GM23338 (cell line): Measurements from ENCODE around the gene CXCL10. TPM values are rescaled to one million over a fixed set of nuclear protein-coding genes. Genes with fewer than 3 reads are reported as not detected.

ENCODE experiments used
- ATAC-seq: fragments of 200-7000 bp; cut with Tn5 transposase; 3 replicates; pipeline ENCODE4 v1.9.1; 2020
- DNase-seq: peaks from one replicate; pipeline ENCODE4 v3.0.0-alpha.2; 2015; ENCODE audit warnings: low spot score
- H2AFZ ChIP-seq: fragments of 200-600 bp; sonication (generic); 2 replicates; pipeline ENCODE4 v1.8.0; 2016; ENCODE audit warnings: antibody characterized with exemption, mild to moderate bottlenecking, moderate library complexity
- H3F3A ChIP-seq: fragments of 200-600 bp; sonication (generic); replicated peaks from 2 replicates; pipeline ENCODE4 v1.8.0; 2017; ENCODE audit warnings: antibody characterized with exemption, mixed run types, low read depth
- H3K27ac ChIP-seq: fragments of 200-600 bp; sonication (generic); 2 replicates; pipeline ENCODE4 v1.6.1; 2016; ENCODE audit warnings: low read depth
- H3K27me3 ChIP-seq: fragments of 200-600 bp; sonication (generic); 2 replicates; pipeline ENCODE4 v1.8.0; 2016; ENCODE audit warnings: mild to moderate bottlenecking, mixed run types, moderate library complexity; ENCODE audit not compliant: insufficient read depth
- H3K36me3 ChIP-seq: fragments of 200-600 bp; sonication (generic); 2 replicates; pipeline ENCODE4 v1.8.0; 2016; ENCODE audit warnings: mild to moderate bottlenecking; ENCODE audit not compliant: insufficient read depth
- H3K4me1 ChIP-seq: fragments of 200-600 bp; sonication (generic); 2 replicates; pipeline ENCODE4 v1.8.0; 2016; ENCODE audit warnings: mild to moderate bottlenecking, moderate library complexity; ENCODE audit not compliant: insufficient read depth
- H3K4me2 ChIP-seq: fragments of 200-600 bp; sonication (generic); 2 replicates; pipeline ENCODE4 v1.7.1; 2017; ENCODE audit warnings: mixed run types
- H3K4me3 ChIP-seq: fragments of 200-600 bp; sonication (generic); 2 replicates; pipeline ENCODE4 v1.6.1; 2016; ENCODE audit warnings: mixed run types
- H3K79me2 ChIP-seq: fragments of 200-600 bp; sonication (generic); replicated peaks from 2 replicates; pipeline ENCODE4 v1.8.0; 2017; ENCODE audit warnings: mild to moderate bottlenecking; ENCODE audit not compliant: insufficient read depth
- H3K9me2 ChIP-seq: fragments of 200-600 bp; sonication (generic); 2 replicates; pipeline ENCODE4 v1.8.0; 2017; ENCODE audit not compliant: insufficient read depth
- H4K20me1 ChIP-seq: fragments of 200-600 bp; sonication (generic); replicated peaks from 2 replicates; pipeline ENCODE4 v1.8.0; 2017; ENCODE audit warnings: mild to moderate bottlenecking; ENCODE audit not compliant: insufficient read depth
- H3K27ac Mint-ChIP-seq: 2 replicates; pipeline ENCODE4 v1.8.0; 2020; ENCODE audit warnings: inconsistent platforms, mild to moderate bottlenecking, moderate library complexity, mixed read lengths
- H3K27me3 Mint-ChIP-seq: 3 replicates; pipeline ENCODE4 v1.8.0; 2022; ENCODE audit warnings: low read depth, mild to moderate bottlenecking, moderate library complexity, mixed read lengths, inconsistent platforms; ENCODE audit not compliant: insufficient read depth, poor library complexity
- H3K36me3 Mint-ChIP-seq: 3 replicates; pipeline ENCODE4 v1.8.0; 2021; ENCODE audit warnings: low read depth, mild to moderate bottlenecking, inconsistent platforms, moderate library complexity, mixed read lengths
- H3K4me1 Mint-ChIP-seq: 3 replicates; pipeline ENCODE4 v1.8.0; 2020; ENCODE audit warnings: mild to moderate bottlenecking, inconsistent platforms, mixed read lengths
- H3K4me3 Mint-ChIP-seq: 3 replicates; pipeline ENCODE4 v1.8.0; 2021; ENCODE audit warnings: moderate library complexity, mild to moderate bottlenecking, inconsistent platforms, mixed read lengths
- H3K9me3 Mint-ChIP-seq: 3 replicates; pipeline ENCODE4 v1.8.0; 2020; ENCODE audit warnings: moderate library complexity, mild to moderate bottlenecking, inconsistent platforms, mixed read lengths
- CREB1 ChIP-seq: fragments of 250-450 bp; sonication (Bioruptor Pico); IDR thresholded peaks from 2 replicates; pipeline ENCODE4 v1.5.0; 2020; ENCODE audit warnings: low read depth, mild to moderate bottlenecking, moderate library complexity
- EZH2 ChIP-seq: fragments of 200-600 bp; sonication (generic); IDR thresholded peaks from one replicate; pipeline ENCODE4 v1.8.0; 2017; ENCODE audit warnings: antibody characterized with exemption, mild to moderate bottlenecking, low read depth; ENCODE audit not compliant: unreplicated experiment
- EZH2phosphoT487 ChIP-seq: fragments of 200-600 bp; sonication (generic); IDR thresholded peaks from one replicate; pipeline ENCODE4 v1.8.1; 2018; ENCODE audit warnings: antibody characterized with exemption; ENCODE audit not compliant: unreplicated experiment
- JUNB ChIP-seq: IDR thresholded peaks from one replicate; pipeline ENCODE4 v1.6.1; 2016; ENCODE audit warnings: antibody characterized with exemption; ENCODE audit not compliant: unreplicated experiment
- ZNF114 ChIP-seq: fragments of 250-450 bp; sonication (Bioruptor Pico); IDR thresholded peaks from 2 replicates; pipeline ENCODE4 v1.5.0; 2020; ENCODE audit warnings: mild to moderate bottlenecking, moderate library complexity
- polyA plus RNA-seq: library from polyadenylated mRNA; unstranded; fragments of >200 nt; fragmentation: Nextera tagmentation; extraction: Ambion mirVana; gene quantifications from 2 replicates; pipeline ENCODE4 v1.2.1, GENCODE V29; 2016
- total RNA-seq: library from RNA; depleted of rRNA; stranded (reverse); fragments of >200 nt; shearing (Covaris generic); gene quantifications from 2 replicates; pipeline ENCODE4 v1.2.3, GENCODE V29; 2014
- TF ChIP-seq, protein P1 (sequence below): IDR thresholded peaks from 2 replicates; pipeline ENCODE4 v1.6.1; 2016; ENCODE audit warnings: antibody characterized with exemption
- TF ChIP-seq, protein P2 (sequence below): fragments of 250-450 bp; sonication (Bioruptor Pico); IDR thresholded peaks from 2 replicates; pipeline ENCODE4 v1.5.0; 2020; ENCODE audit warnings: mild to moderate bottlenecking, moderate library complexity
- TF ChIP-seq, protein P3 (sequence below): IDR thresholded peaks from one replicate; pipeline ENCODE4 v1.6.1; 2018; ENCODE audit warnings: antibody characterized with exemption; ENCODE audit not compliant: unreplicated experiment

CXCL10 gene
- total and polyA plus RNA-seq, 2 experiments from 2014 or later = not detected

DNA sequence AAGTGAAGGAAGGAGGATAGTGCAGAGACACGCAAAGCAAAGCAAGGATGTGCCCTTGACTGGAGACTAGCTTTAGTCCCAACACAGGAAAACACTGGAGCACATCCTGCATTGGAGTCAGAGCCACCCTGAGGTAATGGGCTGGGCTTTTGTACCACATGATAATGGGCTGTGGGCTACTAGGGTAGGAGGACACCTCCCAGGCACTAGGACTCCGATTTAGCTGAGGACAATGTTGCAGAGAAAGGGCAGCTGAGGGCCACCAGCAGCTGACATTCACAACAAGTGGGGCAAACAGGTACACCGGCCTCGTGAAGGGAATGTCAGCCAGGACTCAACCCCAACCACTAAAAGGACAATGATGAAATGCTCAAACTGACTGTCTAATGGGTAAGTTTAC, 42.7 kb downstream of the CXCL10 start:
- H3K9me2 ChIP-seq = no peaks in the 10 kb centered on the region
- no peaks in the 10 kb centered on the region for H3K4me1 Mint-ChIP-seq

More for the DNA sequence above, 42.7 kb downstream of the CXCL10 start:
- no peaks in the 10 kb centered on the region for H3K27me3 Mint-ChIP-seq
- TF ChIP-seq, protein P1, sequence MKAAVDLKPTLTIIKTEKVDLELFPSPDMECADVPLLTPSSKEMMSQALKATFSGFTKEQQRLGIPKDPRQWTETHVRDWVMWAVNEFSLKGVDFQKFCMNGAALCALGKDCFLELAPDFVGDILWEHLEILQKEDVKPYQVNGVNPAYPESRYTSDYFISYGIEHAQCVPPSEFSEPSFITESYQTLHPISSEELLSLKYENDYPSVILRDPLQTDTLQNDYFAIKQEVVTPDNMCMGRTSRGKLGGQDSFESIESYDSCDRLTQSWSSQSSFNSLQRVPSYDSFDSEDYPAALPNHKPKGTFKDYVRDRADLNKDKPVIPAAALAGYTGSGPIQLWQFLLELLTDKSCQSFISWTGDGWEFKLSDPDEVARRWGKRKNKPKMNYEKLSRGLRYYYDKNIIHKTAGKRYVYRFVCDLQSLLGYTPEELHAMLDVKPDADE = no peak
- TF ChIP-seq, protein P2, sequence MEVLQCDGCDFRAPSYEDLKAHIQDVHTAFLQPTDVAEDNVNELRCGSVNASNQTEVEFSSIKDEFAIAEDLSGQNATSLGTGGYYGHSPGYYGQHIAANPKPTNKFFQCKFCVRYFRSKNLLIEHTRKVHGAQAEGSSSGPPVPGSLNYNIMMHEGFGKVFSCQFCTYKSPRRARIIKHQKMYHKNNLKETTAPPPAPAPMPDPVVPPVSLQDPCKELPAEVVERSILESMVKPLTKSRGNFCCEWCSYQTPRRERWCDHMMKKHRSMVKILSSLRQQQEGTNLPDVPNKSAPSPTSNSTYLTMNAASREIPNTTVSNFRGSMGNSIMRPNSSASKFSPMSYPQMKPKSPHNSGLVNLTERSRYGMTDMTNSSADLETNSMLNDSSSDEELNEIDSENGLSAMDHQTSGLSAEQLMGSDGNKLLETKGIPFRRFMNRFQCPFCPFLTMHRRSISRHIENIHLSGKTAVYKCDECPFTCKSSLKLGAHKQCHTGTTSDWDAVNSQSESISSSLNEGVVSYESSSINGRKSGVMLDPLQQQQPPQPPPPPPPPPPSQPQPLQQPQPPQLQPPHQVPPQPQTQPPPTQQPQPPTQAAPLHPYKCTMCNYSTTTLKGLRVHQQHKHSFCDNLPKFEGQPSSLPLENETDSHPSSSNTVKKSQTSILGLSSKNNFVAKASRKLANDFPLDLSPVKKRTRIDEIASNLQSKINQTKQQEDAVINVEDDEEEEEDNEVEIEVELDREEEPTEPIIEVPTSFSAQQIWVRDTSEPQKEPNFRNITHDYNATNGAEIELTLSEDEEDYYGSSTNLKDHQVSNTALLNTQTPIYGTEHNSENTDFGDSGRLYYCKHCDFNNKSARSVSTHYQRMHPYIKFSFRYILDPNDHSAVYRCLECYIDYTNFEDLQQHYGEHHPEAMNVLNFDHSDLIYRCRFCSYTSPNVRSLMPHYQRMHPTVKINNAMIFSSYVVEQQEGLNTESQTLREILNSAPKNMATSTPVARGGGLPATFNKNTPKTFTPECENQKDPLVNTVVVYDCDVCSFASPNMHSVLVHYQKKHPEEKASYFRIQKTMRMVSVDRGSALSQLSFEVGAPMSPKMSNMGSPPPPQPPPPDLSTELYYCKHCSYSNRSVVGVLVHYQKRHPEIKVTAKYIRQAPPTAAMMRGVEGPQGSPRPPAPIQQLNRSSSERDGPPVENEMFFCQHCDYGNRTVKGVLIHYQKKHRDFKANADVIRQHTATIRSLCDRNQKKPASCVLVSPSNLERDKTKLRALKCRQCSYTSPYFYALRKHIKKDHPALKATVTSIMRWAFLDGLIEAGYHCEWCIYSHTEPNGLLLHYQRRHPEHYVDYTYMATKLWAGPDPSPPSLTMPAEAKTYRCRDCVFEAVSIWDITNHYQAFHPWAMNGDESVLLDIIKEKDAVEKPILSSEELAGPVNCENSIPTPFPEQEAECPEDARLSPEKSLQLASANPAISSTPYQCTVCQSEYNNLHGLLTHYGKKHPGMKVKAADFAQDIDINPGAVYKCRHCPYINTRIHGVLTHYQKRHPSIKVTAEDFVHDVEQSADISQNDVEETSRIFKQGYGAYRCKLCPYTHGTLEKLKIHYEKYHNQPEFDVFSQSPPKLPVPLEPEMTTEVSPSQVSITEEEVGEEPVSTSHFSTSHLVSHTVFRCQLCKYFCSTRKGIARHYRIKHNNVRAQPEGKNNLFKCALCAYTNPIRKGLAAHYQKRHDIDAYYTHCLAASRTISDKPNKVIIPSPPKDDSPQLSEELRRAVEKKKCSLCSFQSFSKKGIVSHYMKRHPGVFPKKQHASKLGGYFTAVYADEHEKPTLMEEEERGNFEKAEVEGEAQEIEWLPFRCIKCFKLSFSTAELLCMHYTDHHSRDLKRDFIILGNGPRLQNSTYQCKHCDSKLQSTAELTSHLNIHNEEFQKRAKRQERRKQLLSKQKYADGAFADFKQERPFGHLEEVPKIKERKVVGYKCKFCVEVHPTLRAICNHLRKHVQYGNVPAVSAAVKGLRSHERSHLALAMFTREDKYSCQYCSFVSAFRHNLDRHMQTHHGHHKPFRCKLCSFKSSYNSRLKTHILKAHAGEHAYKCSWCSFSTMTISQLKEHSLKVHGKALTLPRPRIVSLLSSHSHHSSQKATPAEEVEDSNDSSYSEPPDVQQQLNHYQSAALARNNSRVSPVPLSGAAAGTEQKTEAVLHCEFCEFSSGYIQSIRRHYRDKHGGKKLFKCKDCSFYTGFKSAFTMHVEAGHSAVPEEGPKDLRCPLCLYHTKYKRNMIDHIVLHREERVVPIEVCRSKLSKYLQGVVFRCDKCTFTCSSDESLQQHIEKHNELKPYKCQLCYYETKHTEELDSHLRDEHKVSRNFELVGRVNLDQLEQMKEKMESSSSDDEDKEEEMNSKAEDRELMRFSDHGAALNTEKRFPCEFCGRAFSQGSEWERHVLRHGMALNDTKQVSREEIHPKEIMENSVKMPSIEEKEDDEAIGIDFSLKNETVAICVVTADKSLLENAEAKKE = no peak
- TF ChIP-seq EZH2 (no peak), ZNF114 (CRISPR knock-in tag) (no peak), JUNB (no peak), EZH2phosphoT487 (no peak), CREB1 (CRISPR knock-in tag) (no peak)
- TF ChIP-seq, protein P3, sequence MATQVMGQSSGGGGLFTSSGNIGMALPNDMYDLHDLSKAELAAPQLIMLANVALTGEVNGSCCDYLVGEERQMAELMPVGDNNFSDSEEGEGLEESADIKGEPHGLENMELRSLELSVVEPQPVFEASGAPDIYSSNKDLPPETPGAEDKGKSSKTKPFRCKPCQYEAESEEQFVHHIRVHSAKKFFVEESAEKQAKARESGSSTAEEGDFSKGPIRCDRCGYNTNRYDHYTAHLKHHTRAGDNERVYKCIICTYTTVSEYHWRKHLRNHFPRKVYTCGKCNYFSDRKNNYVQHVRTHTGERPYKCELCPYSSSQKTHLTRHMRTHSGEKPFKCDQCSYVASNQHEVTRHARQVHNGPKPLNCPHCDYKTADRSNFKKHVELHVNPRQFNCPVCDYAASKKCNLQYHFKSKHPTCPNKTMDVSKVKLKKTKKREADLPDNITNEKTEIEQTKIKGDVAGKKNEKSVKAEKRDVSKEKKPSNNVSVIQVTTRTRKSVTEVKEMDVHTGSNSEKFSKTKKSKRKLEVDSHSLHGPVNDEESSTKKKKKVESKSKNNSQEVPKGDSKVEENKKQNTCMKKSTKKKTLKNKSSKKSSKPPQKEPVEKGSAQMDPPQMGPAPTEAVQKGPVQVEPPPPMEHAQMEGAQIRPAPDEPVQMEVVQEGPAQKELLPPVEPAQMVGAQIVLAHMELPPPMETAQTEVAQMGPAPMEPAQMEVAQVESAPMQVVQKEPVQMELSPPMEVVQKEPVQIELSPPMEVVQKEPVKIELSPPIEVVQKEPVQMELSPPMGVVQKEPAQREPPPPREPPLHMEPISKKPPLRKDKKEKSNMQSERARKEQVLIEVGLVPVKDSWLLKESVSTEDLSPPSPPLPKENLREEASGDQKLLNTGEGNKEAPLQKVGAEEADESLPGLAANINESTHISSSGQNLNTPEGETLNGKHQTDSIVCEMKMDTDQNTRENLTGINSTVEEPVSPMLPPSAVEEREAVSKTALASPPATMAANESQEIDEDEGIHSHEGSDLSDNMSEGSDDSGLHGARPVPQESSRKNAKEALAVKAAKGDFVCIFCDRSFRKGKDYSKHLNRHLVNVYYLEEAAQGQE = no peak
- Histone ChIP-seq H3K36me3 (peaks cover 55% of the 10 kb centered on the region), H3K79me2 (peaks cover 37% of the 10 kb centered on the region), H3K4me1 (no peaks in the 10 kb centered on the region), H3K27ac (no peak overlapping the region), H3K4me2 (no peak overlapping the region), H3K27me3 (no peaks in the 10 kb centered on the region), H3F3A (no peaks in the 10 kb centered on the region), H3K4me3 (no peak overlapping the region), H4K20me1 (peaks cover 17% of the 10 kb centered on the region), H2AFZ (no peak overlapping the region)
- ATAC-seq (no peak), DNase-seq (no peak)
- H3K27ac Mint-ChIP-seq = no peak overlapping the region
- H3K4me3 Mint-ChIP-seq = no peak overlapping the region
- H3K36me3 Mint-ChIP-seq = peaks cover 66% of the 10 kb centered on the region
- peaks cover 4% of the 10 kb centered on the region; the same call in 1 of the 3 replicates for H3K9me3 Mint-ChIP-seq
